Breast epithelium (tissue), 3 donors: ENCODE results near the gene SERINC5.

Experiments
- POLR2A ChIP-seq: fragments of 450-650 bp; IDR thresholded peaks from one replicate; pipeline ENCODE4 v1.6.1; 2016; ENCODE audit warnings: antibody characterized with exemption, mild to moderate bottlenecking, moderate library complexity
- POLR2AphosphoS5 ChIP-seq, 3 donors: sonication (generic); formaldehyde crosslinking; IDR thresholded peaks; one replicate each; pipeline ENCODE4 v1.6.1; 2017; ENCODE audit warnings: antibody characterized with exemption in 3 of 3
- TF ChIP-seq, protein P1 (sequence below), 3 donors: fragments of 450-650 bp; IDR thresholded peaks; one replicate each; pipeline ENCODE4 v1.5.1; 2016 to 2017; ENCODE audit warnings: antibody characterized with exemption in 3 of 3, mild to moderate bottlenecking in 3 of 3, moderate library complexity in 3 of 3

DNA sequence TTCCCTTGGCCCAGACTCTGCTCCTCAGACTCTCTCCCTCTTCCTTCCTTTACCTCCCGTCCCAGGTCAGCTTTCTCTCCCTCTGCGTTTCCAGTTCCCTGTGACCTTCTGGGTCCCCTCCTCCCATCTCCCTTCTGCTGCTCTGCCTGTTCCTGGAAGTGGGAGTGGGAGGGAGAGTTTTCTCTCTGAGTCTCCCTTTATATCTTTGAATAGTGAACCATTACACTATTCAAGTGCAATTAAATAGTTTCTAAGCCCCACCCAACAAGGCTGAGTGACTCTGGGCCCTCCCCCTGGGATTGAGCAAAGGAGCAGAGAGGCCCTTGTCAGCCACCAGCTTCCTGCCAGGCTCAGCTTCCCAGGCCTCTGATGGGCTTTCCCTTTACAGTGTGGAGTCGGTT lies 185.9 kb downstream of the SERINC5 start:
- TF ChIP-seq, protein P1, sequence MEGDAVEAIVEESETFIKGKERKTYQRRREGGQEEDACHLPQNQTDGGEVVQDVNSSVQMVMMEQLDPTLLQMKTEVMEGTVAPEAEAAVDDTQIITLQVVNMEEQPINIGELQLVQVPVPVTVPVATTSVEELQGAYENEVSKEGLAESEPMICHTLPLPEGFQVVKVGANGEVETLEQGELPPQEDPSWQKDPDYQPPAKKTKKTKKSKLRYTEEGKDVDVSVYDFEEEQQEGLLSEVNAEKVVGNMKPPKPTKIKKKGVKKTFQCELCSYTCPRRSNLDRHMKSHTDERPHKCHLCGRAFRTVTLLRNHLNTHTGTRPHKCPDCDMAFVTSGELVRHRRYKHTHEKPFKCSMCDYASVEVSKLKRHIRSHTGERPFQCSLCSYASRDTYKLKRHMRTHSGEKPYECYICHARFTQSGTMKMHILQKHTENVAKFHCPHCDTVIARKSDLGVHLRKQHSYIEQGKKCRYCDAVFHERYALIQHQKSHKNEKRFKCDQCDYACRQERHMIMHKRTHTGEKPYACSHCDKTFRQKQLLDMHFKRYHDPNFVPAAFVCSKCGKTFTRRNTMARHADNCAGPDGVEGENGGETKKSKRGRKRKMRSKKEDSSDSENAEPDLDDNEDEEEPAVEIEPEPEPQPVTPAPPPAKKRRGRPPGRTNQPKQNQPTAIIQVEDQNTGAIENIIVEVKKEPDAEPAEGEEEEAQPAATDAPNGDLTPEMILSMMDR (IDR thresholded peaks at IDR 0.05), result no peak
- TF ChIP-seq POLR2A (no peak), POLR2AphosphoS5 (IDR thresholded peaks at IDR 0.05) (no peak)
